GM21360 (cell line): ENCODE measurements around the gene LZTR1.
"Not testable (repeated sequence)": the region's sequence is repeated elsewhere in the genome, so short reads cannot be mapped to it uniquely, and the experiment has no call there.

Experiments used
- ATAC-seq: cut with Tn5 transposase; IDR thresholded peaks from one replicate; pipeline ENCODE4 v1.9.1; 2021; ENCODE audit warnings: mild to moderate bottlenecking, moderate library complexity; ENCODE audit not compliant: unreplicated experiment

Gene LZTR1

GRCh38 chr22:20994128-20994901 lies 12.2 kb downstream of the LZTR1 start:
- ATAC-seq, result no peak

GRCh38 chr22:20994902-20995241 lies 12.8 kb downstream of the LZTR1 start:
- ATAC-seq, result no peak

- ATAC-seq, result no peak
Observed at GRCh38 chr22:20995329-20996030, 13.4 kb downstream of the LZTR1 start.

DNA sequence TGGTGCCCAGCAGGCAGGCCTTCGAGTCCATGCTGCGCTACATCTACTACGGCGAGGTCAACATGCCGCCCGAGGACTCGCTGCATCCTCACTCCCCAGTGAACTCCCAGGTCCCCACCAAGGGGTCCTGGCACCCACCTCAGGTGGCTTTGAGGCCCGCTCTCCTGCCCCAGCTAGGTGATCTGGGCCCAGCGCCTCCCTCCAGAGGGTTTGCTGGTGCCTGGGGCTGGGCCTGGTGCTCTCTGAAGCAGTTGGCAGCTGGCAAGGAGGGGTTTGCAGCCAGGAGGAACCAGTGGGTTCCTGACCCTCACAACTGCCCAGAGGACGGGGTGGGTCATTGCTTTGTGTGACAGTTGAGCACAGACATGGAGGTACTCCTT lies 13.9 kb downstream of the LZTR1 start:
- no peak for ATAC-seq

DNA sequence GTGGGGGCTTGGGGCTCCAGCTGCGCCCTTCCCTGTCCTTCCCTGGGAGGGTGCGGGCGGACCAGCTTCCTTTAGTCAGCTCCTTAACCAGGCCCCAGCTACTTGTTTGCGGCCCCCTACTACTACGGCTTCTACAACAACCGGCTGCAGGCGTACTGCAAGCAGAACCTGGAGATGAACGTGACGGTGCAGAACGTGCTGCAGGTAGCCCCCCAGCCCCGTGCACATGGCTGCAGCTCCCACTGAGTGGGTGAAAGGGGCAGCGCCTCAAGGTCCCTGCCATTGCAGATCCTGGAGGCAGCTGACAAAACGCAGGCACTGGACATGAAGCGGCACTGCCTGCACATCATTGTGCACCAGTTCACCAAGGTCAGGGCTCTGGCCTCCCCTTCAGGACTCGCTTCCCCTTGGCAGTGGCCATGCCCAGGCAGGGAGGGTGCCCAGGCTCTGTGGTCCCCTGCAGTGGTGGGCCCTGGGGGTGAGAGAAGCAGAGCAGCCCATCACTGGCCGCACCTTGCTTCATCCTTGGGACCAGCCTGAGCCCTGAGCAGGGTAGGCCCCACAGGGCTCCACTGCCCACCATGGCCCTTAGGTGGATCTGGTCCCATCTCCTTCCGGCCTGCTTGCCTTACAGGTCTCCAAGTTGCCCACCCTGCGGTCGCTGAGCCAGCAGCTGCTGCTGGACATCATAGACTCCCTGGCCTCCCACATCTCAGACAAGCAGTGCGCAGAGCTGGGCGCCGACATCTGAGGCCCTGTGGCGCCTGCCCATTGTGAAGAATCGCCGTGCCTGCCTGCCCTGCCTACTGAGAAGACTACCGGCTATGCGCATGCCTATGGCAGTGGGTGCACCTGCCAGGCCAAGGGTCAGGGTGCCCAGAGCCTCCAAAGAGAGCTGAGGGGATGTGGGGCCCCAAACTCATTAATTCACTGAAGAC lies 14.8 kb downstream of the LZTR1 start:
- ATAC-seq, result no peak

- ATAC-seq, result no peak
Observed at GRCh38 chr22:20997536-20998257, 15.6 kb downstream of the LZTR1 start.

DNA sequence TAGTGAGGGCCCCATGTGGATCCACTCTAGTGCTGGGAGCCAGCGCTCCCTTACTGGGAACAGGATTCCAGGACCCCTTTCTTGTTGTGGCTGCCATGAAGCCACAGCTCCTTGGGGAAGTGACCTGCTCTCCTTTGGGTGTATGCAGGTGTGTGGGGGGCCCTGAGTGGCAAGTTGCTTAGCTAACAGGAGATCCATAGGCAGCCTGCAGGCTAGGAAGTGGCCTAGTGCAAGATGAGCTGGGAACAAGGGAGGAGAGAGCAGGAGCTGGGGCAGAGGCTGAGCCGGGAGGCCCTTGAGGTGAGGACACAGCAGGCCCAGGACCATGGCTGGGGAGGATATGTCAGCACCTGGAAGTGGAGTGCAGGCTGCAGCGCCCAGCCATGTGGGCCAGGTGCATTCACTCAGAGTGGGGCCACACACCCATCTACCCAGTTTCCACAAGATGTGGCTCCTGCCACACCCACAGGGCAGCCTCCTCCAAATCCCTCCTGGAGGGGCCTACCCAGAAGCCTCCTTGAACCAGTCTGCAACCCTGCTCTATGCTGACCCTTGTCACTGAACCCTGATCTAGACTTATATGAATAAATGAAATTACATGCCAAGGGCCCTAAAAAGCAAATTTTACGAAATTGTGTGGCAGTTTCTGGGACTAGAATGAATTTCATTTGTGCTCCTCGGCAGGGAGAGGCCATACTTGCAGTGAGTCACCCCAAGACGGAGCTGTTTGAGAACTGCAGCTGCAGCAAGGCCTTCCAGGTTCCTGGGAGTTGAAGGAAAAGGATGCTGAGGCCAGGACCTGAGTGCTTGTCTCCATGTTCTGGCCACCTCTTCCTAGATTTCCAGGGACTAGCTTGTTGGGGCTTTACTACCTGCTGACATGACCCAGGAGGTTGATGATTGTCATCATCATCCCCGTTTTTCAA lies 16.6 kb downstream of the LZTR1 start:
- ATAC-seq, result no peak

- ATAC-seq, result no peak
Observed at GRCh38 chr22:20999350-21000206, 17.5 kb downstream of the LZTR1 start.

DNA sequence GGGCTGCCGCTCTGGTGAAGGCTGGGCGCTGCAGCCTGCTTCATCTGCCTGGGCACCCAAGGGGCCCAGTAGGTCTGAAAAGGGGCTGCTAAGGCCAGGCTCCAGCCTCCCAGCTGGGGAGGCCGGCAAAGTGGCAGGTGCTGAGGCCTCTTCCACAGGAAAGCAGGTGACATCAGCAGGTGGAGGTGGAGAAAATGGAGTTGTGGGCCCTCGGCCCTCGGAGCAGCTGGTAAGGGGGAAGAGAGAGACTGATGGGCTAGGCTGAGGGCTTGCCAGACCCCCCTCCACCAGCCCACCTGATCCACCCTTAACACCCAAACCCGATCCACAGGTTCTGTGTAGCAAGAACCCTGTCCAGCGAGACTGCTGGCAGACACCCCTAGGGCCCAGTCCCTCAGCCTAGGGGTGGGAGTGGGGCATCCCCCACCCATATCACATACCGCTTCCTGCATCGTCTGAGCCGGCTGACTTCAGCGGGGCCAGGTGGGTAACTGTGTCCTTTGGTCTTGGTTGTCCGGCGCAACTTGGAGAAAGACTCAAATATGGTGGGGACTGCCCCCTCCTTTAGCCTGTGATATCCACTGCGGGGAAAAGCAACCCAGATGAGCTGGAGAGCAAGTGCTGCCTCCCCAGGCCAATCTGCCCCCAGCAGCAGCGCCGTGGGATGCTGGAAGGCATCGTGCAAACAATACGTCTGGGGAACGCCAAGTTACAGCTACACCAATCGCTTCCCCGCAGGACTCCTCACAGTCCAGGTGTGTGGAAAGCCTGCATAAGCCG lies 18.3 kb downstream of the LZTR1 start:
- ATAC-seq, result no peak

- no peak for ATAC-seq
Observed at GRCh38 chr22:21000987-21001600, 19.0 kb downstream of the LZTR1 start.

- peak; percentile 88 for ATAC-seq
Observed at GRCh38 chr22:21001601-21002325, 19.7 kb downstream of the LZTR1 start, which contains the start of gene THAP7. Gene THAP7, minus strand, starts transcription at chr22:21002118. Its CDS starts 207 bp downstream, at chr22:21001911.

GRCh38 chr22:21003782-21004181 lies 21.7 kb downstream of the LZTR1 start:
- no peak for ATAC-seq

GRCh38 chr22:21009208-21009607 lies 27.1 kb downstream of the LZTR1 start:
- not testable (repeated sequence) for ATAC-seq

DNA sequence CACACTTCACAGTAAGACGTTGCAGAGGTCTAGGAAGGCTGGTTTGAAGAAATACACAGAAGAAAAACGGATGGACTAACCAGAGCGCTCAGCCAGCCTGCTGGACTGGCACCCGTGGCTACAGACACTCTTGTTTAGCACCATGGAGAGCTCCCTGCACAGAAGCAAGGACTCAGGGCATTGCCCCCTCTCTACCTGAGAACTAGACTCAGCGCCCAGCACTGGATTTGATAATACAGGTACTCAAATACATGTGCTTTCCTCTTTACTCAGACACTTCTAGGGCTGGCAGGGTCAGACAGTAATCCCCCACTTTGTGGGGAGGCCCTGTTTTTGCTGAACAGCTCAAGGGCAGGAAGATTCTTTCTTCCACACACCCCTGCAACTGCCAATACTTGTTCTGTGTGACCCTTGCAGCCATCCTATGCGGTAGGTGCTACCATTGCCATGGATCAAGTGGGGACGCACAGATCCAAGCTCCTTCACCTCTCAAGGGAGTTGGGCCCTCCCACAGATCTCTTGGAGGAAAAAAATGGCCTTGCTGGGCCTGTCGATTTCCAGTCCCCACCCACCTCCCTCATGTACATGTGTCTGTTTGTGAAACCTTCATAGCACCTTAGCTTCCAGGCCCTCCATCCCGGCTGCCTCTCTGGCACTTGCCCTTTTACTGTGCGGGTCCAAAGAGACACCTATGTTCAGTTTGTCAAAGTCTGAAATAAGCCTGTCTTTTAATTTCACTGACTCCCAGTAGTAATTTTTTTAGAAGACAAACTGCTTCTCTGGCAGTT lies 27.7 kb downstream of the LZTR1 start:
- no peak for ATAC-seq

DNA sequence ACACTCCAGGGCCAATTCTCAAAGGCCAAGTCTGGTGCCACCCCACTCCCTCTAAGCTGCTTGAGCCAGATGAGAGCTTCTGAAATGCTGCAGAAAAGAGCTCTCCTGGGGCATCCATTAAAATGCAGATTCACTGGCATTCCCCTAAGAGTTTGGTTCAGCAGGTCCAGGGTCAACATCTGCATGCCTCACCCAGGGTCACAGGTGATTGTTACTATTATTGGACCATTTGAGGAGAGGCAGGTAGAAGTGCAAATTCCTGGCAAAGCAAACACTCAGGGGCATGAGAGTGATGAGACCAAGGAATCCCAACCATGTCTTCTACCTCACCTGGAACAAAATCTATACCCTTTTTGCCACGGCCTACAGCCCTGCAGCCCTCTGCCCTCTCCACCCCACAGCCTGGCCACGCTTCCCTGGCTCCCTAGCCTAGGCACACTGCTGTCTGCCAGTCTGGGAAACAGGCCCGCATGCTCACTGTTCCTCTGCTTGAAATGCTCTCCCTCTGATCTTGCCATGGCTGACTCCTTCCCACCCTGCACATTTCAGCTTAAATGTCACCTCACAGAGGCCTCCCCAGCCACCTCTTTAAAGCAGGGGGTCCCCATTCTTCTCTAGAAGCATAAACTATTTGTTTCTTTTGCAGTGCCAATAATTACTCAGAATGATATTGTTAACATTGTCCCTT lies 28.5 kb downstream of the LZTR1 start:
- ATAC-seq, result no peak
